K562 (cell line): ENCODE data around the gene PITX1.

Experiments used
- CTCF ChIP-seq, 3 experiments: IDR thresholded peaks in 2 of 3; conservative IDR thresholded peaks in 1 of 3; 2 replicates each; pipeline ENCODE4 v1.5.1; 2011 to 2012; ENCODE audit warnings: low read length in 3 of 3, mild to moderate bottlenecking in 3 of 3, control low read depth in 2 of 3, improper control_type of control experiment in 1 of 3, inconsistent platforms in 1 of 3, low read depth in 1 of 3, mixed read lengths in 1 of 3, moderate library complexity in 1 of 3; ENCODE audit not compliant: insufficient read depth in 2 of 3
- ETV5 ChIP-seq: sonication (generic); formaldehyde crosslinking; IDR thresholded peaks from 2 replicates; pipeline ENCODE4 v1.4.0; 2020; ENCODE audit warnings: low read depth, mild to moderate bottlenecking, missing genetic modification reagents
- POLR2AphosphoS5 ChIP-seq: IDR thresholded peaks from 2 replicates; pipeline ENCODE4 v1.6.1; 2011; ENCODE audit warnings: mild to moderate bottlenecking, low read depth, low read length, moderate library complexity; ENCODE audit not compliant: control insufficient read depth, insufficient read depth
- TAF1 ChIP-seq: IDR thresholded peaks from 2 replicates; pipeline ENCODE4 v1.6.1; 2011; ENCODE audit warnings: mild to moderate bottlenecking, low read length, moderate library complexity; ENCODE audit not compliant: insufficient read depth, control insufficient read depth, severe bottlenecking; ENCODE audit errors: extremely low read depth
- TCF7 ChIP-seq: sonication (generic); IDR thresholded peaks from 2 replicates; pipeline ENCODE4 v1.6.1; 2016; ENCODE audit warnings: antibody characterized with exemption, borderline replicate concordance
- TF ChIP-seq, protein P1 (sequence below), 2 experiments: IDR thresholded peaks in 1 of 2; conservative IDR thresholded peaks in 1 of 2; 2 replicates each; pipeline ENCODE4 v1.6.1; 2016; ENCODE audit warnings: low read depth in 2 of 2, mild to moderate bottlenecking in 1 of 2, missing compliant biosample characterization in 1 of 2, missing genetic modification characterization in 1 of 2, moderate library complexity in 1 of 2

GRCh38 chr5:135045488-135045887 is 11.5 kb upstream of the PITX1 start:
- TF ChIP-seq CTCF (IDR thresholded peaks at IDR 0.05 in 2 of 3, conservative IDR thresholded peaks at IDR 0.05 in 1 of 3; ENCODE audit: insufficient read depth in 2 of 3, low read depth in 1 of 3, low read length in 3 of 3) = no peak
- TF ChIP-seq TAF1 = no peak
- TF ChIP-seq POLR2AphosphoS5 = no peak
- no peak for TF ChIP-seq ETV5
- TF ChIP-seq, protein P1, sequence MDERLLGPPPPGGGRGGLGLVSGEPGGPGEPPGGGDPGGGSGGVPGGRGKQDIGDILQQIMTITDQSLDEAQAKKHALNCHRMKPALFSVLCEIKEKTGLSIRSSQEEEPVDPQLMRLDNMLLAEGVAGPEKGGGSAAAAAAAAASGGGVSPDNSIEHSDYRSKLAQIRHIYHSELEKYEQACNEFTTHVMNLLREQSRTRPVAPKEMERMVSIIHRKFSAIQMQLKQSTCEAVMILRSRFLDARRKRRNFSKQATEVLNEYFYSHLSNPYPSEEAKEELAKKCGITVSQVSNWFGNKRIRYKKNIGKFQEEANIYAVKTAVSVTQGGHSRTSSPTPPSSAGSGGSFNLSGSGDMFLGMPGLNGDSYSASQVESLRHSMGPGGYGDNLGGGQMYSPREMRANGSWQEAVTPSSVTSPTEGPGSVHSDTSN (CRISPR knock-in tag; IDR thresholded peaks at IDR 0.05; ENCODE audit: low read depth) = no peak
- TF ChIP-seq, protein P1 (tag; conservative IDR thresholded peaks at IDR 0.05; ENCODE audit: low read depth) = no peak
- no peak for TF ChIP-seq TCF7
